IPS-NIHi11 (cell line): ENCODE measurements around the gene KLK10.

Experiments used
- DNase-seq: peaks from one replicate; pipeline ENCODE4 v3.0.0; 2012; ENCODE audit warnings: mixed read lengths, low spot score

The KLK10 gene

DNA sequence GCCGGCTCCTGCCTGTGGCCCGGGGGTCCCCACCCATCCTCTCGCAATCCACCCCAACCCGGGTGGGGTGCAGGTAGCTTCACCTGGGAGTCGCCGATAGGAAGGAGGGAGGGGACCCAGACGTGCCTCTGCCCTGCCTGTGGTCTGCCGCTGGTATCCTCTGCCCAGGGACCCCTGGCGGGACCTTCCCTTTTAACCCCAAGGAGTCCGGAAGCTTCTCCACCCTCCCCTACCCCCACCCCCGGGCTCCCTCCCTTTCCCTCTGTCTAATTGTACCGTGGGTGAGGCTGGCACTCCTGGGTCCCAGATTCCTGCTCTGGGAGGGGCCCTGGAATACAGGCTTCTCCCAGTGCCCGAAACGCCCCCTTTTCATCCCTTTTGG lies at the start of gene KLK10:
TSS of gene KLK10 (minus strand) at position 166 of the 382 bp plus-strand sequence. CDS start 579 bp downstream, outside the sequence.
- DNase-seq, result no peak

GRCh38 chr19:51066393-51067186 lies 47.1 kb upstream of the KLK10 start:
- no peak for DNase-seq

DNA sequence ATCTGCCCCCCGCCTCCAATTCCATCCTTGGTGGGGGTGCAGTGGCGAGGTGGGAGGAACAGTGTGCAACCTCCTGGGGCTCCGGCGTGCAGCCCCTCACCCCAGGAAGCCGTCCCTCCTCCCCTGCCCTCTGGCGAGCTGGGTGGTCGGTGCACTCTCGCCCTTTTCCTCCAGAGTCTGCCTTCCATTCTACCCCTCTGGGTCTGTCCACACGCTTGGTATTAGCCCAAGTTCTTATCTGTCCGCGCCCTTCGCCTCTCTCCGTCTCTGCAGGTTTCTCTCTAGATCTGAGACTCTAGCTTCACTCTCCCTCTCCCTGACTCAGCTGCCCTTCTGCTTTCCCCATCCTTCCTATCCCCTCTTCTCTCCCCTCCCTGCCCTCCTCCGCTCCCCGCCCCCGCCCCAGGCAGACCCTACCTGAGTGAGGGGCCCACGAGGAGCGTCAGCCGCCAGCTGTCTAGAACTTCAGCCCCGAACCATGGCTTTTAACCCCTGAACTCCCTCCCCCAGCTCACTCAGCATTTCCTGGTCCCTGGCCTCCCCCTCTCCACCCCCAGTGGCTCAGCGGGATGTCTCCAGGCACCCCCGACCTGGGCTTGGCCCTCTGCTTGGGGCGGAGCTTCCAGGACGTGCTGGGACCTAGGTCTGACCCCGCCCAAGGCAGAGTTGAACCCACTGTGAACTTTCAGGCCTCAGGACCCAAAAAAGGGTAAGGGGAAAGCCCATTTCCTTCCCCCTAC lies 45.9 kb upstream of the KLK10 start:
- no peak for DNase-seq

- DNase-seq, result peak; percentile 93
Measured at GRCh38 chr19:51064534-51065220, 45.2 kb upstream of the KLK10 start, which contains the start of gene KLK13. Gene KLK13 (minus strand): TSS chr19:51065092. CDS start chr19:51065067, 25 bp downstream.

DNA sequence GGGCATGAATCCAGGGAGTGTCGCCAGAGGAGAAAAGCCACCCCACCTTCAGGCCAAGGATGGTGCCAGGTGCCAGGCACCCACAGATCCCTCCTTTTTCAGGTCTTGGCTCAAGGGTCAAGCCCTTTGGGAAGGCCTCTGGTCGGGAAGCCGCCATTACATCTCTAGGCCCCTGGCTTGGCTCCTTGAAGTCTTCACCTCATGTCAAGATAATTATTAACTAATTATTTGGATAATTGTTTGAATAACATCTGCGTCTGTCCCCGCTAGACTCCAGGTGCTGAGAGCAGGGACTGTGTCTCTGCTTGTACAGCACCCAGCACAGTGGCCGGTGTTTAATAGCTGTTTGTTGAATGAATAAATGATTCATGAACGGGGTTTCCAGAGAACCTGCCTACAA lies 44.2 kb upstream of the KLK10 start:
- DNase-seq, result no peak

DNA sequence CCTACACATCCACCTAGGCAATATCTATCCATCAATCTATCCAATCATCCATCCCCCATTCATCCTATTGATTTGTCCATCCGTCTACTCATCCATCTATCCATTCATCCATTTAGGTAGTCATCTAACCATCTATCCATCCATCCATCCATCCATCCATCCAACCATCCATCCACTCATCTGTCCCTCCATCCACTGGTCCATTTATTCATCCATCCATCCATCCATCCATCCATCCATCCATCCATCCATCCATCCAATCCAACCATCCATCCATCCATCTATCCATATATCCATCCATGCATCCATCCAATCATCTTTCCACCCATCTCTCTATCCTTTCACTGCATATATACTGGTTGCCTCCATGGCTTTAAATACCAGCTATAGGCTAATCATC lies 41.5 kb upstream of the KLK10 start:
- no peak for DNase-seq

DNA sequence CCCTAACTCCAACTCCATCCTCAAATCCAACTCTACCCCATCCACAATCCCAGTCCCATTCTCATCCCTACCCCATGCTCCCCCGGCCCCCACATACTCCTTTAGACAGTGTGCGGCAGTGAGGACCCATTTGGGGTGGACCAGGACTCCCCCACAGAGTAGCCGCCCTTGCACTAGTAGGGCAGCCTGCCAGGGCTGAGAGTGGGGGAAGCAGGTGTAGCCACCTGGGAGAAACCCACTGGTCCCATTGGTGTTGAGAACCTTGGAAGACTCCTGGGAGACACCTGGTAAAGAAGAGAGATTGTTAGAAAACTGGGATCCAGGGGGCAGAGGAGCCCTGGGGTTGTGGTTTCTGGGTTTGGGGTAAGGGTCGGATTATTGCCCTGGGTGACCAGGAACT lies 40.8 kb upstream of the KLK10 start:
- no peak for DNase-seq

GRCh38 chr19:51059715-51060114 lies 40.2 kb upstream of the KLK10 start:
- no peak for DNase-seq

DNA sequence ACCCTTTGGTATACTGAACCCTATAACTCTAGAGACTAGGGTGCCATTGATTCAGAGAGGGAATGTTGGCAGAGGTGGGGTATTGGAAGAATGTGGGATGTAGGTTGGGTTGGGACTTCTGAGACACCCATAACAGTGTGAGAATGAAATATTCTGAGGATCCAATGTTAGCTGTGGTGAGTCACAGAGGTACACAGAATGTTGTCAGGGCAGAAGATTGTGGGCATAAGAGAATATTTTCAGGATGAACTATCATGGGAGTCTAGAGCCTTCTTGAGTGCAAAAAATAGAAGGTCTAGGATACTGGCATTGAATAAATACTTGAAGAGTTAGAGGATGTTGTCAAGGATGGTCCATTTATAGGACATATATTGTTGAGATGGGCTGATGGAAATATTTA lies 36.4 kb upstream of the KLK10 start:
- no peak for DNase-seq

- DNase-seq, result no peak
Measured at GRCh38 chr19:51047031-51047335, 27.5 kb upstream of the KLK10 start.

DNA sequence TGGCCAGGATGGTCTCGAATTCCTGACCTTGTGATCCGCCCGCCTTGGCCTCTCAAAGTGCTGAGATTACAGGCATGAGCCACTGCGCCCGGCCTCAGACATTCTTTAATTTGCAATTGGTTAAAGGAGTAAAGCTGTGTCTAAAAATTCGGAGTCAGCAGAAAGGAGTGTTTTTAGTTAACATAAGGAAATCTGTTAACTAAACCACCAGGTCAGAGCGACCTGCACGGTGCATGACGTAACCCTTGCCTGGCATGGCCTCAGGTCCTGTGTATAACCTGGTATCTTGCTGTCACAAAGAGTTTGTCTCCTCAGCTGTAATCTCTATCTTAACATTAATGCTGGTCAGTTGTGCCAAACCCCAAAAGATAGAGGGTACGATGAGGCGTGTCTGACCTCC lies 24.8 kb upstream of the KLK10 start:
- DNase-seq, result no peak

DNA sequence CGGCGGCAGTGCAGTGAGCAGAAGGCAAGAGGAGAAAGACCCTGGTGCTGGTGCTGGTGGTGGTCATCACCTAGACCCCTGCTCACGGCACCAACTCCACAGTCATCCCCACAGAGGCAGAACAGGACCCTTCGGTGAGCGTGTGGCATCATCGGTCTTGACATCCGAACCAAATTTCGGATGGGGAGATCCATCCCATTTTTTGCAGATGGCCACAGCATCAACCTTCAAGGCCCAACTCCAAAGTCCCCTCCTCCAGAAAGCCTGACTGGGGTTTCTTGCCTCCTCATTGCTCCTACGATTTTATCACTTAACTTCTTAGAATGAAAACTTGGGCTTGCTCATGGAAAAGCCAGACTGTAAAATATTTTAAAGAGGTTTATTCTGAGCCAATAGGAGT lies 24.0 kb upstream of the KLK10 start:
- DNase-seq, result no peak

- DNase-seq, result no peak
Measured at GRCh38 chr19:51040151-51040550, 20.6 kb upstream of the KLK10 start.

GRCh38 chr19:51036519-51036918 lies 17.0 kb upstream of the KLK10 start:
- no peak for DNase-seq

DNA sequence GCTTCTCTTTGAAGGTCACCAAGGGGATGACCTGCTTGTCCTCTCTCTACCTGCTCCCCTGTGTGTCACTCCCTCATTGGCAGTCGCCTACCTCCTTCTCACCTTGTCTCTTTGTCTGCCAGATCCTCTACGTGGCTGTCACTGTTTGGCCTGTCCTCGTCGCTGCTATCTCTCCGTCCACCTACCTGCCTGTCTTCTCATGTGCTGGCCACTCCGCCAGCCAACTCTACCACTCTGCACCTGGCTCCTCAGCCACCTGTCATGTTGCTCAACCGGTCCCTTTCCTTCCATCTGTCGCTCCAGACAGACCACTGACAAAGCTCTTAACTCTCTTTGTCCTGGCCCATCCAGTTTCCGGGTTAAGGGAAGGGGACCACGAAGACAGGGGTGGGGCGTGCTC lies 15.2 kb upstream of the KLK10 start, which contains the start of gene KLK12:
TSS of gene KLK12 (minus strand) at position 299 of the 400 bp plus-strand sequence. CDS start 381 bp downstream, outside the sequence.
- no peak for DNase-seq

DNA sequence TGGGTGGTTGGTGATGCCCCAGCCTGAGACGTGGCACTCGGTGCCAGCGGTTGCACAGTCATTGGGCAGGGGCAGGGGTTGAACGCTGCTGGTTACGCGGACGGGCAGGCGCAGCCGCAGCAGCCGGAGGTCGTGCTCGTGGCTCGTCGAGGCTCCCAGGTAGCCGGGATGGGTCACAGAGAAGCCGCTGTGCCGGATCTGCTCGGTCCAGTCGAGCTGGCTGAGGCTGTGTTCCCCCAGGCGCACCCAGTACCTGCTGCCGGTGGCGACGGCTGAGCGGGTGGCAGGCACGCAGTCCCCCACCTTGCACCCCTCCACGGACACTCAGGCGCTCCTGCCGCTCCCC lies 12.3 kb upstream of the KLK10 start:
- no peak for DNase-seq

- no peak for DNase-seq
Measured at GRCh38 chr19:51031220-51031879, 11.8 kb upstream of the KLK10 start.

- no peak for DNase-seq
Measured at GRCh38 chr19:51030631-51031030, 11.1 kb upstream of the KLK10 start.

GRCh38 chr19:51029718-51030117 lies 10.2 kb upstream of the KLK10 start:
- DNase-seq, result no peak

GRCh38 chr19:51027873-51028272 lies 8.4 kb upstream of the KLK10 start:
- DNase-seq, result no peak

- DNase-seq, result no peak
Measured at GRCh38 chr19:51027126-51027806, 7.8 kb upstream of the KLK10 start.

DNA sequence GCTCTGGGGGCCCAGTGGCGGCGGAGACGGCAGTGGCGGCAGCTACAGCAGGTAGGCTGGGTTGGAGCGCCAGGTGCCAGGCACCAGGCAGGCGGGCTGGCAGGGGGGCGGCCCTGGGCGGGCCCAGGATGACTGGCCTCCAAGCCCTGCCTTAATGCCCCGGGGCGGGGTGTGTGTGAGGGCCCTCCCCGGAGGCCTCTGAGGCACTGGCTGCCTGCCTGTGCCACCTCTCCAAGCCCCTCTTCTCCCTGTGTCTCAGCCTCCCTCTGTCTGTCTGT lies 7.0 kb upstream of the KLK10 start, which contains the start of gene KLK11:
TSS of gene KLK11 (minus strand) at position 63 of the 278 bp plus-strand sequence. CDS start 985 bp downstream, outside the sequence.
- no peak for DNase-seq
